Colonic mucosa (tissue), 4 donors: ENCODE results near the gene TRIM71. TPM values are rescaled to one million over a fixed set of nuclear protein-coding genes. Genes with fewer than 3 reads are reported as not detected.
"Not testable (repeated sequence)": the region's sequence is repeated elsewhere in the genome, so short reads cannot be mapped to it uniquely, and the experiment has no call there.

Experiments
- DNase-seq: peaks from one replicate; pipeline ENCODE4 v3.0.0-alpha.2; 2020
- H3K27ac ChIP-seq: fragments of 200-600 bp; one replicate; pipeline ENCODE4 v1.8.0; 2021
- H3K27me3 ChIP-seq: fragments of 200-600 bp; one replicate; pipeline ENCODE4 v1.8.0; 2021
- H3K36me3 ChIP-seq: fragments of 200-600 bp; one replicate; pipeline ENCODE4 v1.8.0; 2021
- H3K4me1 ChIP-seq: fragments of 200-600 bp; one replicate; pipeline ENCODE4 v1.8.0; 2021; ENCODE audit warnings: mild to moderate bottlenecking
- H3K4me3 ChIP-seq: fragments of 200-600 bp; one replicate; pipeline ENCODE4 v1.8.0; 2021
- H3K9ac ChIP-seq, 2 donors: one replicate each; pipeline ENCODE4 v1.7.0; 2013; ENCODE audit warnings: control low read depth in 2 of 2, low read depth in 2 of 2, low read length in 2 of 2
- H3K9me3 ChIP-seq: fragments of 200-600 bp; one replicate; pipeline ENCODE4 v1.8.0; 2021
- CTCF ChIP-seq: fragments of 200-600 bp; IDR thresholded peaks from one replicate; pipeline ENCODE4 v1.8.0; 2022; ENCODE audit warnings: antibody characterized with exemption, mild to moderate bottlenecking
- intact Hi-C: fragments of 100-400 bp; cut with DNase I; formaldehyde crosslinking; loops from one replicate; pipeline ENCODE4 v1.14.1; 2022
- total RNA-seq, 2 donors: library from RNA; stranded (reverse); fragmentation: NEBNext Ultra II Directional in 1 of 2; extraction: Animal tissue kit (Norgen Biotek cat#: 25700) in 1 of 2; gene quantifications; one replicate each; pipeline ENCODE4 v1.2.1, GENCODE V29; 2021
- donor health status: healthy.
- donor health status: DM: no; HTN: no; CAD: no.
- donor health status: DM: no; HTN: no; CAD: no.

Gene TRIM71
- total RNA-seq = under 1 TPM in 1 of 2 donors, not detected in 1; 0.40 TPM

GRCh38 chr3:32817558-32818228 is at the start of gene TRIM71:
Gene TRIM71, plus strand, starts transcription at chr3:32817997. Its CDS starts 84 bp downstream, at chr3:32818081.
- Histone ChIP-seq H3K4me3 (peak within 1 kb of the TSS; percentile 33), H3K9ac (no peak within 1 kb of the TSS), H3K27me3 (peaks cover 66% of the 10 kb centered on the region), H3K9me3 (no peaks in the 10 kb centered on the region), H3K4me1 (no peaks in the 10 kb centered on the region), H3K36me3 (no peaks in the 10 kb centered on the region), H3K27ac (no peak within 1 kb of the TSS)
- no peak for TF ChIP-seq CTCF
- DNase-seq = no peak
- intact Hi-C loops = no loop called here

GRCh38 chr3:32778389-32778788 is 39.4 kb upstream of the TRIM71 start:
- no peak for DNase-seq
- Histone ChIP-seq H3K27ac (no peak overlapping the region), H3K4me1 (no peaks in the 10 kb centered on the region), H3K9ac (no peak overlapping the region), H3K36me3 (no peaks in the 10 kb centered on the region), H3K4me3 (no peak overlapping the region), H3K9me3 (no peaks in the 10 kb centered on the region), H3K27me3 (no peaks in the 10 kb centered on the region)
- intact Hi-C loops = no loop called here
- no peak for TF ChIP-seq CTCF

- H3K4me3 ChIP-seq = peak overlapping the region; percentile 51
- DNase-seq = no peak
- H3K27me3 ChIP-seq = no peaks in the 10 kb centered on the region
- intact Hi-C loops = loop anchor here (5.0 kb wide), 1 partner anchor 43 kb away; no protein-coding TSS in a partner anchor
- no peaks in the 10 kb centered on the region for H3K9me3 ChIP-seq
- no peak for TF ChIP-seq CTCF
- H3K27ac ChIP-seq = no peak overlapping the region
- no peaks in the 10 kb centered on the region for H3K36me3 ChIP-seq
- no peaks in the 10 kb centered on the region for H3K4me1 ChIP-seq
- no peak overlapping the region for H3K9ac ChIP-seq
These were observed 37.6 kb upstream of the TRIM71 start for GRCh38 chr3:32780071-32780734.

- H3K9me3 ChIP-seq = no peaks in the 10 kb centered on the region
- peak overlapping the region; percentile 51 for H3K4me3 ChIP-seq
- no peaks in the 10 kb centered on the region for H3K4me1 ChIP-seq
- no peak for TF ChIP-seq CTCF
- peak; percentile 48 for DNase-seq
- no peak overlapping the region for H3K27ac ChIP-seq
- no peaks in the 10 kb centered on the region for H3K36me3 ChIP-seq
- intact Hi-C loops = loop anchor here (5.0 kb wide), 1 partner anchor 43 kb away; no protein-coding TSS in a partner anchor
- H3K27me3 ChIP-seq = no peaks in the 10 kb centered on the region
- H3K9ac ChIP-seq = no peak overlapping the region
These were observed 37.0 kb upstream of the TRIM71 start for GRCh38 chr3:32780735-32781210.

- Histone ChIP-seq H3K27ac (no peak overlapping the region), H3K4me1 (no peaks in the 10 kb centered on the region), H3K4me3 (peak overlapping the region; percentile 51), H3K9ac (peak overlapping the region in 1 of 2 donors; percentile 6), H3K36me3 (no peaks in the 10 kb centered on the region), H3K9me3 (no peaks in the 10 kb centered on the region), H3K27me3 (no peaks in the 10 kb centered on the region)
- DNase-seq = peak; percentile 77
- intact Hi-C loops = loop anchor here (5.0 kb wide), 1 partner anchor 44 kb away; no protein-coding TSS in a partner anchor
- TF ChIP-seq CTCF = peak; percentile 74
These were observed 36.4 kb upstream of the TRIM71 start for GRCh38 chr3:32781211-32781968.

- H3K4me1 ChIP-seq, H3K4me3 ChIP-seq, H3K9me3 ChIP-seq, H3K36me3 ChIP-seq, H3K27ac ChIP-seq, DNase-seq, H3K9ac ChIP-seq, H3K27me3 ChIP-seq: not testable (repeated sequence)
- intact Hi-C loops = loop anchor here (5.0 kb wide), 1 partner anchor 45 kb away; no protein-coding TSS in a partner anchor
These were observed 35.9 kb upstream of the TRIM71 start for GRCh38 chr3:32781969-32782270.
